Head of caudate nucleus (tissue), 42 donors: Measurements from ENCODE around the gene COTL1.
"Not testable (repeated sequence)": the region's sequence is repeated elsewhere in the genome, so short reads cannot be mapped to it uniquely, and the experiment has no call there.

Source experiments
- DNase-seq, 42 donors: peaks; one replicate each; pipeline versions ENCODE4 v3.0.0 to v3.0.0-alpha.2; 2020 to 2021; ENCODE audit warnings: mixed read lengths in 7 of 42
- intact Hi-C: fragments of 100-400 bp; cut with DNase I; formaldehyde crosslinking; loops from one replicate; pipeline ENCODE4 v1.15.0; 2022

The COTL1 gene

GRCh38 chr16:84563786-84564420 is 54.0 kb downstream of the COTL1 start:
- intact Hi-C loops = no loop called here
- DNase-seq = no peak

- intact Hi-C loops = no loop called here
- no peak for DNase-seq
Observed at GRCh38 chr16:84563064-84563715, 54.7 kb downstream of the COTL1 start.

GRCh38 chr16:84562174-84562815 is 55.6 kb downstream of the COTL1 start:
- intact Hi-C loops = no loop called here
- no peak for DNase-seq

- DNase-seq = no peak
- intact Hi-C loops = no loop called here
Observed at GRCh38 chr16:84561291-84561690, 56.6 kb downstream of the COTL1 start.

GRCh38 chr16:84560269-84560668 is 57.6 kb downstream of the COTL1 start:
- DNase-seq = peak in 1 of 42 donors; percentile 5
- intact Hi-C loops = no loop called here

- DNase-seq = no peak
- intact Hi-C loops = no loop called here
Observed at GRCh38 chr16:84559311-84559932, 58.5 kb downstream of the COTL1 start.

GRCh38 chr16:84558850-84559249 is 59.0 kb downstream of the COTL1 start:
- DNase-seq, intact Hi-C loops: not testable (repeated sequence)

GRCh38 chr16:84557504-84557903 is 60.4 kb downstream of the COTL1 start:
- DNase-seq = no peak
- intact Hi-C loops = no loop called here

- intact Hi-C loops = no loop called here
- DNase-seq = no peak
Observed at GRCh38 chr16:84557059-84557458, 60.8 kb downstream of the COTL1 start.

- DNase-seq = peak in 28 of 42 donors; percentile 13 to 71 (median 54)
- intact Hi-C loops = no loop called here
Observed at GRCh38 chr16:84555418-84556196, 62.3 kb downstream of the COTL1 start.

GRCh38 chr16:84554627-84555328 is 63.1 kb downstream of the COTL1 start:
- intact Hi-C loops = no loop called here
- no peak for DNase-seq

- intact Hi-C loops = no loop called here
- DNase-seq = no peak
Observed at GRCh38 chr16:84553873-84554399, 63.9 kb downstream of the COTL1 start.

- no peak for DNase-seq
- intact Hi-C loops = no loop called here
Observed at GRCh38 chr16:84552135-84552534, 65.7 kb downstream of the COTL1 start.

- no peak for DNase-seq
- intact Hi-C loops = no loop called here
Observed at GRCh38 chr16:84550096-84550495, 67.8 kb downstream of the COTL1 start.

- DNase-seq = peak in 10 of 42 donors; percentile 7 to 60 (median 38)
- intact Hi-C loops = no loop called here
Observed at GRCh38 chr16:84548971-84549844, 68.7 kb downstream of the COTL1 start.

GRCh38 chr16:84548508-84548907 is 69.4 kb downstream of the COTL1 start:
- peak in 9 of 42 donors; percentile 20 to 48 (median 33) for DNase-seq
- intact Hi-C loops = no loop called here

- DNase-seq = no peak
- intact Hi-C loops = no loop called here
Observed at GRCh38 chr16:84547546-84548061, 70.3 kb downstream of the COTL1 start.
